ENCODE measurements around the gene TBC1D4.
"Not testable (repeated sequence)": the region's sequence is repeated elsewhere in the genome, so short reads cannot be mapped to it uniquely, and the experiment has no call there.

Gene TBC1D4

GRCh38 chr13:75445717-75446499, 36.1 kb downstream of the TBC1D4 start:
- DNase-seq (ENCODE audit: low spot score): no peak

GRCh38 chr13:75444016-75444415, 38.0 kb downstream of the TBC1D4 start:
- no peak for DNase-seq (ENCODE audit: low spot score)

- no peak for DNase-seq (ENCODE audit: low spot score)
Measured at GRCh38 chr13:75443356-75443958, 38.5 kb downstream of the TBC1D4 start.

- DNase-seq (ENCODE audit: low spot score): no peak
Measured at GRCh38 chr13:75442736-75443234, 39.2 kb downstream of the TBC1D4 start.

GRCh38 chr13:75440100-75440499, 41.9 kb downstream of the TBC1D4 start:
- no peak for DNase-seq (ENCODE audit: low spot score)

GRCh38 chr13:75437582-75438318, 44.2 kb downstream of the TBC1D4 start:
- DNase-seq (ENCODE audit: low spot score): no peak

GRCh38 chr13:75434126-75434525, 47.8 kb downstream of the TBC1D4 start:
- not testable (repeated sequence) for DNase-seq (ENCODE audit: low spot score)

- DNase-seq (ENCODE audit: low spot score): no peak
Measured at GRCh38 chr13:75432811-75433244, 49.1 kb downstream of the TBC1D4 start.

- DNase-seq (ENCODE audit: low spot score): no peak
Measured at GRCh38 chr13:75432045-75432444, 49.9 kb downstream of the TBC1D4 start.

GRCh38 chr13:75430436-75431209, 51.3 kb downstream of the TBC1D4 start:
- DNase-seq (ENCODE audit: low spot score): no peak

GRCh38 chr13:75426421-75426820, 55.5 kb downstream of the TBC1D4 start:
- DNase-seq (ENCODE audit: low spot score): no peak

- no peak for DNase-seq (ENCODE audit: low spot score)
Measured at GRCh38 chr13:75425216-75426009, 56.6 kb downstream of the TBC1D4 start.

GRCh38 chr13:75423946-75424345, 58.0 kb downstream of the TBC1D4 start:
- DNase-seq (ENCODE audit: low spot score): no peak

- no peak for DNase-seq (ENCODE audit: low spot score)
Measured at GRCh38 chr13:75422028-75422427, 59.9 kb downstream of the TBC1D4 start.

GRCh38 chr13:75421133-75421532, 60.8 kb downstream of the TBC1D4 start:
- no peak for DNase-seq (ENCODE audit: low spot score)

GRCh38 chr13:75419656-75420055, 62.3 kb downstream of the TBC1D4 start:
- DNase-seq (ENCODE audit: low spot score): no peak

- no peak for DNase-seq (ENCODE audit: low spot score)
Measured at GRCh38 chr13:75418997-75419396, 63.0 kb downstream of the TBC1D4 start.

- no peak for DNase-seq (ENCODE audit: low spot score)
Measured at GRCh38 chr13:75418186-75418843, 63.7 kb downstream of the TBC1D4 start.

GRCh38 chr13:75417656-75418055, 64.3 kb downstream of the TBC1D4 start:
- no peak for DNase-seq (ENCODE audit: low spot score)

- no peak for DNase-seq (ENCODE audit: low spot score)
Measured at GRCh38 chr13:75417012-75417384, 65.0 kb downstream of the TBC1D4 start.
